Measurements from ENCODE around the gene TRAF7. TPM values are rescaled to one million over a fixed set of nuclear protein-coding genes. Genes with fewer than 3 reads are reported as not detected.

TRAF7 gene
- total RNA-seq, 6 donors from 2014 or later = 34.6 to 72.6 (median 52.9) TPM

- WGBS, 2 donors = 97% methylated on average over 4 of the region's 4 CpGs; no CpG with 5 or more reads in 1 of the 2 donors
- peaks cover 8 to 84% (median 70%) of the 10 kb centered on the region in 4 donors for H3K36me3 ChIP-seq
Observed at GRCh38 chr16:2173916-2174315, 18.3 kb downstream of the TRAF7 start.

GRCh38 chr16:2174396-2175131 lies 19.0 kb downstream of the TRAF7 start:
- Histone ChIP-seq H3K36me3 (peaks cover 8 to 81% (median 65%) of the 10 kb centered on the region in 4 donors), H3K9me3 (no peaks in the 10 kb centered on the region), H3K27me3 (no peaks in the 10 kb centered on the region), H3K4me3 (no peak overlapping the region), H3K27ac (no peak overlapping the region), H3K4me1 (peaks cover 2 to 24% (median 4%) of the 10 kb centered on the region in 4 donors)
- no peak for ATAC-seq (ENCODE audit: low FRiP score in 2 of 2)
- WGBS, 2 donors = 93 to 94% methylated on average over 15 to 21 of the region's 21 CpGs
- TF ChIP-seq POLR2A (IDR thresholded peaks at IDR 0.05) (no peak), CTCF (IDR thresholded peaks at IDR 0.05) (no peak), POLR2AphosphoS5 (IDR thresholded peaks at IDR 0.05) (no peak), EP300 (IDR thresholded peaks at IDR 0.05) (no peak)
- peak in 1 of 2 donors; percentile 63 for DNase-seq

More at GRCh38 chr16:2173916-2174315, 18.3 kb downstream of the TRAF7 start:
- Histone ChIP-seq H3K27me3 (no peaks in the 10 kb centered on the region), H3K4me3 (no peak overlapping the region), H3K9me3 (no peaks in the 10 kb centered on the region), H3K27ac (no peak overlapping the region), H3K4me1 (peaks cover 7 to 30% (median 9%) of the 10 kb centered on the region in 4 donors)
- DNase-seq = peak in 1 of 2 donors; percentile 37
- TF ChIP-seq POLR2AphosphoS5 (IDR thresholded peaks at IDR 0.05) (no peak), EP300 (IDR thresholded peaks at IDR 0.05) (no peak), CTCF (IDR thresholded peaks at IDR 0.05) (no peak), POLR2A (IDR thresholded peaks at IDR 0.05) (no peak)
- ATAC-seq (ENCODE audit: low FRiP score in 2 of 2) = no peak

GRCh38 chr16:2175454-2175853 lies 19.9 kb downstream of the TRAF7 start:
- ATAC-seq (ENCODE audit: low FRiP score in 2 of 2) = no peak
- TF ChIP-seq POLR2A (IDR thresholded peaks at IDR 0.05) = no peak
- TF ChIP-seq CTCF (IDR thresholded peaks at IDR 0.05) = no peak
- no peak for TF ChIP-seq POLR2AphosphoS5 (IDR thresholded peaks at IDR 0.05)
- TF ChIP-seq EP300 (IDR thresholded peaks at IDR 0.05) = no peak
- Histone ChIP-seq H3K9me3 (no peaks in the 10 kb centered on the region), H3K27ac (no peak overlapping the region), H3K4me1 (peaks cover 0 to 18% (median 2%) of the 10 kb centered on the region in 4 donors), H3K27me3 (no peaks in the 10 kb centered on the region), H3K36me3 (peaks cover 8 to 74% (median 62%) of the 10 kb centered on the region in 4 donors), H3K4me3 (no peak overlapping the region)
- DNase-seq = peak in 1 of 2 donors; percentile 68
- WGBS, 2 donors = 100% methylated on average over 8 of the region's 10 CpGs; no CpG with 5 or more reads in 1 of the 2 donors

GRCh38 chr16:2176047-2176446 lies 20.5 kb downstream of the TRAF7 start:
- DNase-seq (peak in 1 of 2 donors; percentile 81), ATAC-seq (ENCODE audit: low FRiP score in 2 of 2) (no peak)
- H3K27ac ChIP-seq = no peak overlapping the region
- TF ChIP-seq POLR2A (IDR thresholded peaks at IDR 0.05) = no peak
- TF ChIP-seq POLR2AphosphoS5 (IDR thresholded peaks at IDR 0.05) = no peak
- TF ChIP-seq EP300 (IDR thresholded peaks at IDR 0.05) = no peak
- no peak for TF ChIP-seq CTCF (IDR thresholded peaks at IDR 0.05)
- H3K27me3 ChIP-seq = no peaks in the 10 kb centered on the region
- H3K4me1 ChIP-seq = peaks cover 0 to 18% (median 2%) of the 10 kb centered on the region in 4 donors
- no peaks in the 10 kb centered on the region for H3K9me3 ChIP-seq
- H3K4me3 ChIP-seq = no peak overlapping the region
- H3K36me3 ChIP-seq = peaks cover 8 to 70% (median 61%) of the 10 kb centered on the region in 4 donors
- 92 to 96% methylated on average over 5 to 8 of the region's 23 CpGs for WGBS, 2 donors

Data from upper lobe of left lung (tissue), 6 donors.